ENCODE measurements around the gene XRCC4. TPM values are rescaled to one million over a fixed set of nuclear protein-coding genes. Genes with fewer than 3 reads are reported as not detected.

Gene XRCC4
- total RNA-seq, 1 donor: 8.0 TPM

GRCh38 chr5:83299353-83299752 lies 222.0 kb downstream of the XRCC4 start:
- no peaks in the 10 kb centered on the region for H4K20me1 ChIP-seq (ENCODE audit: insufficient read depth, low read length)
- no peak for DNase-seq (ENCODE audit: insufficient read length, low spot score, missing footprints)
- H3K9me3 ChIP-seq (ENCODE audit: low read depth, low read length): no peaks in the 10 kb centered on the region

GRCh38 chr5:83306572-83307241 lies 229.4 kb downstream of the XRCC4 start:
- H3K4me3 ChIP-seq (ENCODE audit: insufficient read depth, low read length): no peak overlapping the region

More at GRCh38 chr5:83299353-83299752, 222.0 kb downstream of the XRCC4 start:
- Histone ChIP-seq H3K79me2 (ENCODE audit: insufficient read depth, low read length) (no peaks in the 10 kb centered on the region), H3K27me3 (ENCODE audit: insufficient read depth, low read length) (no peaks in the 10 kb centered on the region), H3K4me3 (ENCODE audit: insufficient read depth, low read length) (no peak overlapping the region), H2AFZ (ENCODE audit: low read length) (no peak overlapping the region), H3K36me3 (ENCODE audit: insufficient read depth, low read length) (no peaks in the 10 kb centered on the region), H3K27ac (ENCODE audit: low read depth, low read length) (no peak overlapping the region), H3K4me2 (ENCODE audit: insufficient read depth, low read length) (no peak overlapping the region), H3K4me1 (ENCODE audit: insufficient read depth, low read length) (no peaks in the 10 kb centered on the region)
- no peak for TF ChIP-seq CTCF (IDR thresholded peaks at IDR 0.05; ENCODE audit: extremely low read depth, low read depth, low read length)

GRCh38 chr5:83312663-83313062 lies 235.3 kb downstream of the XRCC4 start:
- Histone ChIP-seq H3K4me1 (ENCODE audit: insufficient read depth, low read length) (peaks cover 8% of the 10 kb centered on the region), H3K27ac (ENCODE audit: low read depth, low read length) (no peak overlapping the region), H2AFZ (ENCODE audit: low read length) (no peak overlapping the region), H4K20me1 (ENCODE audit: insufficient read depth, low read length) (no peaks in the 10 kb centered on the region), H3K79me2 (ENCODE audit: insufficient read depth, low read length) (no peaks in the 10 kb centered on the region), H3K9me3 (ENCODE audit: low read depth, low read length) (peaks cover 3% of the 10 kb centered on the region), H3K4me2 (ENCODE audit: insufficient read depth, low read length) (no peak overlapping the region), H3K36me3 (ENCODE audit: insufficient read depth, low read length) (no peaks in the 10 kb centered on the region), H3K27me3 (ENCODE audit: insufficient read depth, low read length) (no peaks in the 10 kb centered on the region), H3K4me3 (ENCODE audit: insufficient read depth, low read length) (no peak overlapping the region)
- no peak for TF ChIP-seq CTCF (IDR thresholded peaks at IDR 0.05; ENCODE audit: extremely low read depth, low read depth, low read length)
- no peak for DNase-seq (ENCODE audit: insufficient read length, low spot score, missing footprints)

More at GRCh38 chr5:83306572-83307241, 229.4 kb downstream of the XRCC4 start:
- H2AFZ ChIP-seq (ENCODE audit: low read length): peak overlapping the region; percentile 35
- H4K20me1 ChIP-seq (ENCODE audit: insufficient read depth, low read length): no peaks in the 10 kb centered on the region
- no peaks in the 10 kb centered on the region for H3K79me2 ChIP-seq (ENCODE audit: insufficient read depth, low read length)
- H3K9me3 ChIP-seq (ENCODE audit: low read depth, low read length): no peaks in the 10 kb centered on the region
- peaks cover 4% of the 10 kb centered on the region for H3K4me1 ChIP-seq (ENCODE audit: insufficient read depth, low read length)
- peak; percentile 84 for DNase-seq (ENCODE audit: insufficient read length, low spot score, missing footprints)
- no peaks in the 10 kb centered on the region for H3K27me3 ChIP-seq (ENCODE audit: insufficient read depth, low read length)
- peak overlapping the region; percentile 60 for H3K4me2 ChIP-seq (ENCODE audit: insufficient read depth, low read length)
- no peaks in the 10 kb centered on the region for H3K36me3 ChIP-seq (ENCODE audit: insufficient read depth, low read length)
- peak overlapping the region; percentile 56 for H3K27ac ChIP-seq (ENCODE audit: low read depth, low read length)
- TF ChIP-seq CTCF (IDR thresholded peaks at IDR 0.05; ENCODE audit: extremely low read depth, low read depth, low read length): no peak

- DNase-seq (ENCODE audit: insufficient read length, low spot score, missing footprints): peak; percentile 3
- H2AFZ ChIP-seq (ENCODE audit: low read length): no peak overlapping the region
- no peak overlapping the region for H3K27ac ChIP-seq (ENCODE audit: low read depth, low read length)
- no peak overlapping the region for H3K4me3 ChIP-seq (ENCODE audit: insufficient read depth, low read length)
- TF ChIP-seq CTCF (IDR thresholded peaks at IDR 0.05; ENCODE audit: extremely low read depth, low read depth, low read length): no peak
- no peaks in the 10 kb centered on the region for H3K27me3 ChIP-seq (ENCODE audit: insufficient read depth, low read length)
- H3K4me2 ChIP-seq (ENCODE audit: insufficient read depth, low read length): peak overlapping the region; percentile 7
- H3K4me1 ChIP-seq (ENCODE audit: insufficient read depth, low read length): peaks cover 8% of the 10 kb centered on the region
- no peaks in the 10 kb centered on the region for H3K79me2 ChIP-seq (ENCODE audit: insufficient read depth, low read length)
- peaks cover 3% of the 10 kb centered on the region for H3K9me3 ChIP-seq (ENCODE audit: low read depth, low read length)
- H4K20me1 ChIP-seq (ENCODE audit: insufficient read depth, low read length): no peaks in the 10 kb centered on the region
- H3K36me3 ChIP-seq (ENCODE audit: insufficient read depth, low read length): no peaks in the 10 kb centered on the region
Measured at GRCh38 chr5:83313436-83313835, 236.1 kb downstream of the XRCC4 start.
